Stimulated activated CD4-positive, alpha-beta T cell treated with anti-CD3 and anti-CD28 coated beads, Interleukin-1b, Interleukin-23, amount 100 ng/mL, for 1 hour (primary cell): ENCODE data around the gene RGS6.
"Not testable (repeated sequence)": the region's sequence is repeated elsewhere in the genome, so short reads cannot be mapped to it uniquely, and the experiment has no call there.

Source experiments
- DNase-seq, 2 donors: peaks; one replicate each; pipeline ENCODE4 v3.0.0-alpha.2; 2020; ENCODE audit warnings: low read depth in 2 of 2

Gene RGS6

GRCh38 chr14:71932229-71932981, at the start of gene RGS6:
RGS6 (plus strand) TSS chr14:71932429.
- no peak for DNase-seq

DNA sequence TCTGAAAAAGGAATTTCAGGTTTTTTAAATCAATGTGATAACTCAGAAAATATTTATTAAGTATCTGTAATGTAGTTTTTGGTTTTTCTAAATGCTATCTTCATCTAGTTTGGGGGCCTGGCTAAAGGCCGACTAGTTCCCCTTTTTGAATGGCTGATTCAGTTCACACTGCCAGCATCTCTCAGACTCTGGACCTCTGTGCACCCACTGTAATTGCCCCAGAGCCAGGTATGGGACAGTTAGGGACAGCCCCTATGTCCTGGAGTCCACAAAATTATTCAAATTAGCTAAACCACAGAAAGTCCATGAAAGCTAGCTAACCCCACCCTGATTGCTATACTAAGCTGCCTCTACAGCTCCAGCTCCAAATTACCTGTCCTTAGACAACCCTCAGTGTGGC, 49.1 kb upstream of the RGS6 start:
- no peak for DNase-seq

- DNase-seq, result no peak
Measured at GRCh38 chr14:71885301-71885700, 46.9 kb upstream of the RGS6 start.

DNA sequence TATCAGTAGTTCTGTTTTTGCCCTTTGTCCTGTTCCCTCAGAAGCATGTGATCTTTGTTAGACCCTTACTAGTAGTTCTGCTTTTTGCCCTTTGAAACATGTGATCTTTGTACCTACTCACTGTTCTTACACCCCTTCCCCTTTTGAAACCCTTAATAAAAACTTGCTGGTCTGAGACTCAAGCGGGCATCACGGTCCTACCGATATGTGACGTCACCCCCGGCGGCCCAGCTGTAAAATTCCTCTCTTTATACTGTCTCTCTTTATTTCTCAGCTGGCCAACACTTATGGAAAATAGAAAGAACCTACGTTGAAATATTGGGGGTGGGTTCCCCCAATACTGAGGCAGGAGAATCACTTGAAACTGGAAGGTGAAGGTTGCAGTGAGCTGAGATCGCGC, 44.4 kb upstream of the RGS6 start:
- not testable (repeated sequence) for DNase-seq

- no peak for DNase-seq
Measured at GRCh38 chr14:71890541-71890940, 41.7 kb upstream of the RGS6 start.

- no peak for DNase-seq
Measured at GRCh38 chr14:71891185-71891584, 41.0 kb upstream of the RGS6 start.

DNA sequence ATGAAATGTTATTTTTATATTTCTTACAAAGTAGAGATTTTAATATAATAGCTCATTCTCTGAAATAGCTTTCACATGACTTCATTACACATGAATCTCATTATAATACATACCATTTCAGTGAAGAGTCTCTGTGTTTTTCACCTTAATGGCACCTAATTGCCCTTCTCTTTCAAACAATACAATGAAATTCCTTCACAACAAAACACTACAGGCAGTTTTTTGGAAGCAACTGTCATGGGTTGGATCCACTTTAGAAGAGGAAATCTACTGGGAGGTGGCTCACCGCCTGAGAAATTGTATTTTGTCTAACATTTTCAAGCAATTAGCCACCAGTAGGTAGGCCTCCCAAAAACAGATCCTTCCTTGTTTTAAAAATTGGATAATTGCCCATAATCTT, 40.3 kb upstream of the RGS6 start:
- DNase-seq, result no peak

DNA sequence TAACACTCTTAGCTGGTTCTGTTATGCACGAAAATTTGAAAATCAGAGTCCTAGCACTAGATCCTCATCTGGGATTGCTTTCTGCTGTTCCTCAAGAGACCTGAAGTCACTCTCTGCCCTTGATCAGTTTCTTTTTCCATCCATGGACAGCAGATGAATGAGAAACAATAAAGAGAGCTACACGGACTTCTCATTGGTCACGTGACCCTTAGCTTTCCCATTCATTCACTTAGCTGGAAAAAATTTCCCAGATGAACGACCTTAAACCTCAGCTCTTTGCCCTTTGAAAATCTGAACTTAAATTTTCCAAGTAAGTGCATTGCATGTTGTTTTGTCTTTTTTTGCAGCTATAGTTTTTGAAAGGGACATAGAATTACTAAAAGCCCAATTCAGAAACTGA, 27.2 kb upstream of the RGS6 start:
- DNase-seq, result no peak

DNA sequence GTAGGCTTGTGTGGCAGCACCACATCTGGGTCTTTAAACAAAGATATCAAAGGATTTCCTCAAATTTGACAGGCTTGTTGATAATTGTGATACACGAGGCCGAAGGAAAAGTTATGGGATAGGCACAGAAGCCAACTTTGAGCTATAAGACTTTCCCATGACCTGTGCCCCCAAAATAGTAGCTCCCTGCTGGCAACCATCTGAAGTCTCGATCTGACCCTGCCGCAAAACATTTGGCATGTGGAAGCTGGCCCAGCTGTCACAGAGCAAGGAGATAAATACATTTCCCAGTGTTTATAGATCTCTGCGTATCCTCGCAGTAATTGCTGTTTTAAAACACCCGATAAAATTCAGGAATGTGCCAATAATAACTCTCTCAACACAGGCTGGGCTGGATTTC, 26.4 kb upstream of the RGS6 start:
- DNase-seq, result no peak

DNA sequence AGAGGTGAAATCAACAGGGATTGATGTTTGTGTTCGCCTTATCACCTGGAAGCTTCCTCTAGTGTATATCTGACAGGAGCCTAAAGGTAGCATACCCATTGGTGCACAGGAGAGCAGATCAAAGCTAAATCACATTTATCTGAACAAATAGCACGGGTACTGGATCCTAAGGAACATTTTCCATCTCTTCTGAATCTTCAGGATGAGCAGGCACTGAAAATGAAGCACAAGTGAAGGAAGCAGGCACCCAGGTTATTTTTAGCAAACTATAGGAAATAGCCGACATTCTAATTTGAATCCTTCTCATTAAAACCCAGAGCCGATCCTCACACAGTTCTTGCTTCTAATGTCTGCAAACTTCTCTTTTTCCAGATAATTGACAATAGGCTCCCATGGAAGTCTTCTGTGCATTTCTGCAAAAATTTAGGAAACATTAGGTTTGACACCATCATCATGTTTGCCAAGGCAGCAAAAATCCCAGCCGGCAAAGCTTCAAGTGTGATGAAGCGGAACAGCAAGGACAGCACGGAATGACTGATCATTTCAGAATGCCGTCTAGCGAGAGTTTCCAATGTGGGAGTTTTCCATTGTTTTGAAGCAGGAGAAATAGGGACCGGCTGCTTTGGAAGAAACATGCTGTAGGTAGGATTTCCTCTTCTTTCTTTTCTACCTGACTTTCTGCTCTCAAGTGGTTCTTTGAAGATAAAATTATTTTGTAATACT, 24.3 kb upstream of the RGS6 start:
- no peak for DNase-seq

DNA sequence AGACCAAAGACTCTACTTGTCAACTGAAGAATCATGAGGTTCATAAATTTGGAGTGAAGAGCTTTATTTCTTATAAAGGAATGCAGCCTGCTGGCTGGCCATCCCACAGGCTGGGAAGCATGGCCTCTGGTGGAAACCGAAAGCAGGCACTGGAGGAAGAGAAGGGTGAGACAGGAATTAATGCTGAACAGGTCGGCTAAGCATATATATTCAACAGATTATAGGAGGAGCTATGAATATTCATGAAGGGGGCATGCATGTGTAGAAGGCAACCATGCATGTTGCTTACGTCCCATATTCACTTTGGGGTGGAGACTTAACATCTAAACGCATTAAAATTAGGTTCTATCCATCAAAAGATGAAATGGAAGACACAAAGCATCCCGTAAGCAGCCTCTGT, 20.6 kb upstream of the RGS6 start:
- DNase-seq, result no peak

DNA sequence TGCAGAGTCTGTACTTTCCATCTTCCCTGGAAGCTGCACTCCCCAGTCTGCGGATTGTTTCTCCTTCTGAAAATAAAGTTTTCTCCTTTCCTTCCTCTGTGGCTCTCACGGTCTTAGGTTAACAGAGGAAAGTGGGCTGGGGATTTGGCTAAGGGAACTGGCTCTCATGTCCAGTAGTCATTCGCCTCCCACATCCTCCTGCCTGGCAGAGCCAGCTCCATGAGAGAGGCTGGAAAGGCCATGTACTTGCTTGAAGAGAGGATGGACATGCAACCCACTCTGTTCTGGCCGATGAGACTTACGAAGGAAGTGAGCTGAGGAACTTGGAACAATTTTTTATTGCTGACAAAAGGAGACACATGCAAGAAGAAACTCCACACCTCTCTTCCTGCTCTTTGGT, 18.9 kb upstream of the RGS6 start:
- no peak for DNase-seq

DNA sequence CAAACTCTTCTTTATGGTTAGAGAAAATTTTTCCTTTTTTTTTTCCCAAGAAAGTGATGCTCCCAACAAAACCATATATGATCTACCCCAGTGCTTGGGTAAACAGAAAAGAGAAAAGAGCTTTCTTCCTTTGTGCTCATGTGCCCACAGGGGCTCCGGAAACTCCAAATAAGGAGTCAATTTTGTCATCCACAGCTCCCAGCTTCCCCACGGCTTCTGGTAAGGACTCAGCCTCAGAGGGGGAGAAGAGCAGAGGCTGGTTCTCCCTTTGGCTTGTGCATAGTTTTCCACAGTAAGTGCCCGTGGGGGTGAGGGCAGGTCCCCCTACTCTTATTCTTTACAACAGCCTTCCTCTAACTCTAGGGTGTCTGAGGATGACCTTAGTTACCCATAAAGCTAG, 13.3 kb upstream of the RGS6 start:
- no peak for DNase-seq

GRCh38 chr14:71923513-71923912, 8.7 kb upstream of the RGS6 start:
- DNase-seq, result no peak

DNA sequence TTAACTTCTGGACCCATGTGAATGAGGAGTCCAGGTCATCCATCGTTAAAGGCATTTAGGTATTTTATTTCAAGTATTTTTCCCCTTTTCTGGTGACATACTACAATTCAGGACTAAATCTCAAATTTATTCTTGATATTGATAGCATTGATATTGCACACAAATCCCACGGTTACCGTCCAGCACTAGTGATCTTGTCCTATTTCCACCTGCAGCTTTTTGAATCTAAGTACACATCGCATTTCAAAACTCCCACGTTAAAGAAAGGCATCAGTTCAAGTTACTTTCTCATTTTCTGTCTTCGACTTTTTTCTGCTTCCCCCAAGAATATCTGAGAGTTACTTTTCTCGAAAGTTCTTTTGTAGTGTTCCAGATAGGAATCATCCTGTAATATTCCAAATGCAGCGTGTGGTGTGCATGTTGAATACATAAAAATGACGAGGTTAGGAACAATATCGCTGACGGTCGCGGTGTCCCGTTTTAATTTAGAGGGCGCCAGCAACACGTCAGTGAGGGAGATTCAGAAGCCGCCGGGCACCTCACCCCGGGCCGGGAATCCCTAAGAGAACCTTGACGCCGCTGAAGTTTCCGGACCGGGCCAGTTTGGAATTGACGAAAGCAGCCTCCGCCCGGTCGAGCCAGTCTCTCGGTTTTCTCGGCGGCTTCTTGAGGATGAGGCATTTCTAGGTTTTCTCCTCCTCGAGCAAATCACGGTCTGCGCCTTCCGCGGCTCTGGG, 569 bp upstream of the RGS6 start:
- no peak for DNase-seq

DNA sequence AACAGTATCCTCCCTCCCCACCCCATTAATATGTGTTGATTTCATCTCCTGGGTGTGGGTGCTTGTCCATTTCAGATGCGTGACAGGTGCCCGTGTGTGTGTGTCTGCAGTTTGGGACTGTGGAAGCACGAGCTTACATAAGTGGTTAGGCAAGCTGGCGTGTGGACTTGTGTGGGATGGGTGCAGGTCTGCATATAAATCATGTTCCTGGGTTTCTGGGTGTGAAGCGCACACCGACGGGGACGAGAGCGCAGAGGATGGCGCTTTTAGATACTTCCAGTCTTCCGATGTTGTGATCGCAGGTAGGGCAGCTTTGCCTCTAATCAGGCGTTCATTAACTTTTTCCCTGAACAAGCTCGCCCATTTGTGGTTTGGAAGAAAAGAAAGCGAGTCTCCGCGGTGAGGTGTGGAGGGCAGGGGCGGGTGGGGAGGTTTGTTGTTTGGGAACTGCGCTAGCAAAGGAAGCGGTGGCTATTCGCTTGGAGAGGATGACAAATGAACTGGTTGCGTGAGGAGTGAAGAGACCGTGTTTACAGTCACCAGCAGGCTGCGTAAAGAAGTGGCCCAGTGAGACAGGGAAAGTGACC, 865 bp downstream of the RGS6 start:
- no peak for DNase-seq

- not testable (repeated sequence) for DNase-seq
Measured at GRCh38 chr14:71938273-71938672, 6.0 kb downstream of the RGS6 start.

DNA sequence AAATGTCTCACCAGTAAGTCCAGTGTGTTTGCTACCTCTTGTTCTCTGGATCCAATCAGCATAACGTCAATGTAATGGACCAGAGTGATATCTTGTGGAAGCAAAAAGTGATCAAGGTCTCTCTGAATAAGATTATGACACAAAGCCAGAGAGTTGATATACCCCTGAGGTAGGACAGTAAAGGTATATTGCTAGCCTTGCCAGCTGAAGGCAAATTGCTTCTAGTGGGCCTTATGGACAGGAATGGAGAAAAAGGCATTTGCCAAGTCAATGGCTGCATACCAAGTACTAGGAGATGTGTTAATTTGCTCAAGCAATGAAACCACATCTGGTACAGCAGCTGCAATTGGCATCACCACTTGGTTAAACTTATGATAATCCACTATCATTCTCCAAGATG, 7.1 kb downstream of the RGS6 start:
- DNase-seq, result not testable (repeated sequence)

DNA sequence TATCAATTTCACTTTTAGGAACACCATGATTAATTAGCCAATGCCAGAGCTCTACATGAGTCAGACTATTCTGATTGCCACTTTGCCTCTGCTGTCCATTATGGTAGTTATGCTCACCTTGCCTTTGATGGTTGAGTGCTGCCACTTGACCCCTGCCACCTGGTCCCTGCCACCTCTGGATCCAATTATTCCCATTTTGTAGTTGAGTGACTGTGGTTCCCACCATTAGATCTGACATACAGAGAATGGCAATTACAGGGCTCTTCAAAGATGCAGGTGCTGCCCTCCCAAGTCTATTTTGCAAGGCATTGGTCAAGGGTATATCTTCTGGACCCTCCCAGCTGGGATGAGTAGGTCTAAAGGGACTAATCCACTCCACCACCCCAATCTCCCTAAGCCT, 8.3 kb downstream of the RGS6 start:
- DNase-seq, result not testable (repeated sequence)

GRCh38 chr14:71941616-71942015, 9.4 kb downstream of the RGS6 start:
- DNase-seq, result not testable (repeated sequence)

DNA sequence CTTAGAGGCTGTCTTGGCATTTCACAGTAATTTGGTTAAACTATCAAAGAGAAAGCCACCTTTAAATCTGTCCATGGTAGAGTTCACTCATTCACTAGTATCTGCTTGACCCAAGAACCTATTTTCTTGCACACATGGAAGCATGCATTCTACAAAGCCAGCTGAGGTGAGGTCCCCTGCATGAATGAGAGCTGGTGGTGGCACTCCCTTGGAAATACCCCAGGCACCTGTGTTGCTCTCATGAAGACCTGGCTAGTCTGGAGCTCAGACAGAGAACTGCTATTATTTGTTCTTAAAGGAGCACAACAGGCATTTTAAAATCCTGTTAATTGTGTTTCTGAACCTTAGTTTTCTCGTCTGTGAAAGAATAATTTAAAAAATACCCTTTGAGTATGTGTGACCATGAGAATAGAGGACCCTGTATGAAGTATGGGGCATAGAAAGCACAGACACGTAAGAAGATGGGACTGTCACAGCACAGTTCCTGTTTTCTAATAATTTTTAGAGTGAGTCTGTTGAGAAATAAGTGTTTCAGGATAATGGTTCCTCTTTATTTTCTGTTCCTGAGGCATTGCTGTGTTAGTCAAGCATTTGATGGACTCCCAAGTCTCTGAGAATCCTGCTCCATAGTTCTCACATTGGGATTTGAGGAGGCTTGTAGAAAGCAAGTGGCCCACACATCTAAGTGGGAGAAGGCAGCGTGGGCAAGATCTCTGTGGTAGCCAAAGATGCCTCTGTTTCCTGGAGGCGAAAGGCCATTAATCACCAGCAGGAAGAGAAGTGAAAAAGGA, 10.9 kb downstream of the RGS6 start:
- DNase-seq, result no peak

GRCh38 chr14:71943695-71944018, 11.4 kb downstream of the RGS6 start:
- DNase-seq, result no peak
